ENCODE data around the gene LRRC47.
A peak's percentile ranks its signal among the peaks of the same experiment; 100 is the strongest.

LRRC47 gene

GRCh38 chr1:3772715-3773571, 23.4 kb downstream of the LRRC47 start, which contains the start of gene SMIM1:
Gene SMIM1, plus strand, starts transcription at chr1:3772749. Its CDS starts 2,625 bp downstream, at chr1:3775374.
- DNase-seq (ENCODE audit: extremely low read depth in 1 of 2, low read depth in 1 of 2): no peak

GRCh38 chr1:3772027-3772714, 24.1 kb downstream of the LRRC47 start:
- DNase-seq (ENCODE audit: extremely low read depth in 1 of 2, low read depth in 1 of 2): peak; percentile 79 to 86

GRCh38 chr1:3771108-3772026, 24.9 kb downstream of the LRRC47 start:
- DNase-seq (ENCODE audit: extremely low read depth in 1 of 2, low read depth in 1 of 2): no peak

- DNase-seq (ENCODE audit: extremely low read depth in 1 of 2, low read depth in 1 of 2): no peak
These were observed 26.1 kb downstream of the LRRC47 start for GRCh38 chr1:3770047-3770765.

- no peak for DNase-seq (ENCODE audit: extremely low read depth in 1 of 2, low read depth in 1 of 2)
These were observed 27.4 kb downstream of the LRRC47 start for GRCh38 chr1:3768811-3769390.

GRCh38 chr1:3767328-3767925, 28.9 kb downstream of the LRRC47 start:
- DNase-seq (ENCODE audit: extremely low read depth in 1 of 2, low read depth in 1 of 2): no peak

- DNase-seq (ENCODE audit: extremely low read depth in 1 of 2, low read depth in 1 of 2): no peak
These were observed 32.8 kb downstream of the LRRC47 start for GRCh38 chr1:3763351-3764125.

- no peak for DNase-seq (ENCODE audit: extremely low read depth in 1 of 2, low read depth in 1 of 2)
These were observed 33.4 kb downstream of the LRRC47 start for GRCh38 chr1:3762873-3763228.

GRCh38 chr1:3762151-3762872, 34.0 kb downstream of the LRRC47 start:
- DNase-seq (ENCODE audit: extremely low read depth in 1 of 2, low read depth in 1 of 2): no peak

- DNase-seq (ENCODE audit: extremely low read depth in 1 of 2, low read depth in 1 of 2): no peak
These were observed 34.8 kb downstream of the LRRC47 start for GRCh38 chr1:3761296-3762010.

GRCh38 chr1:3759796-3760195, 36.5 kb downstream of the LRRC47 start:
- no peak for DNase-seq (ENCODE audit: extremely low read depth in 1 of 2, low read depth in 1 of 2)

- no peak for DNase-seq (ENCODE audit: extremely low read depth in 1 of 2, low read depth in 1 of 2)
These were observed 37.1 kb downstream of the LRRC47 start for GRCh38 chr1:3759164-3759563.

GRCh38 chr1:3756394-3756793, 39.9 kb downstream of the LRRC47 start:
- DNase-seq (ENCODE audit: extremely low read depth in 1 of 2, low read depth in 1 of 2): no peak

GRCh38 chr1:3753656-3754454, 42.4 kb downstream of the LRRC47 start:
- no peak for DNase-seq (ENCODE audit: extremely low read depth in 1 of 2, low read depth in 1 of 2)

GRCh38 chr1:3752400-3752945, 43.8 kb downstream of the LRRC47 start, which contains the start of gene CCDC27:
Gene CCDC27, plus strand, starts transcription at chr1:3752450. Its CDS starts 32 bp downstream, at chr1:3752482.
- DNase-seq (ENCODE audit: extremely low read depth in 1 of 2, low read depth in 1 of 2): no peak

GRCh38 chr1:3750741-3751140, 45.6 kb downstream of the LRRC47 start:
- no peak for DNase-seq (ENCODE audit: extremely low read depth in 1 of 2, low read depth in 1 of 2)

Data from stimulated activated CD8-positive, alpha-beta memory T cell treated with anti-CD3 and anti-CD28 coated beads, Interleukin-7, amount 100 ng/mL, for 48 hours (primary cell).